GM12878 (cell line): ENCODE measurements around the gene S1PR1. TPM values are rescaled to one million over a fixed set of nuclear protein-coding genes. Genes with fewer than 3 reads are reported as not detected.

Experiments
- ASH2L ChIP-seq: fragments of 300-600, 200-600 bp; sonication (generic); IDR thresholded peaks from 2 replicates; pipeline ENCODE4 v1.6.1; 2017; ENCODE audit warnings: low read depth, mild to moderate bottlenecking, borderline replicate concordance
- CBX3 ChIP-seq: fragments of 200-600 bp; sonication (generic); IDR thresholded peaks from 2 replicates; pipeline ENCODE4 v1.6.1; 2016; ENCODE audit warnings: low read depth, borderline replicate concordance
- CEBPB ChIP-seq, 2 experiments: fragments of 150-350 bp in 1 of 2; IDR thresholded peaks; 2 replicates each; pipeline ENCODE4 v1.6.1; 2012 to 2014; ENCODE audit warnings: low read depth in 2 of 2, low read length in 2 of 2, borderline replicate concordance in 1 of 2, inconsistent platforms in 1 of 2
- CHD2 ChIP-seq: IDR thresholded peaks from 2 replicates; pipeline ENCODE4 v1.6.1; 2011; ENCODE audit warnings: low read depth, low read length, improper control_type of control experiment, borderline replicate concordance
- CHD4 ChIP-seq: fragments of 200-600 bp; sonication (generic); IDR thresholded peaks from 2 replicates; pipeline ENCODE4 v1.6.1; 2016; ENCODE audit warnings: mild to moderate bottlenecking
- ETV6 ChIP-seq, 2 experiments: fragments of 450-650 bp in 1 of 2; IDR thresholded peaks in 1 of 2; conservative IDR thresholded peaks in 1 of 2; 2 replicates each; pipeline ENCODE4 v1.6.1; 2014; ENCODE audit warnings: antibody characterized with exemption in 1 of 2, borderline replicate concordance in 1 of 2, low read depth in 1 of 2, mild to moderate bottlenecking in 1 of 2, moderate library complexity in 1 of 2
- FOXK2 ChIP-seq: fragments of 450-650 bp; IDR thresholded peaks from 2 replicates; pipeline ENCODE4 v1.6.1; 2017; ENCODE audit warnings: mild to moderate bottlenecking, moderate library complexity
- IRF4 ChIP-seq: IDR thresholded peaks from 2 replicates; pipeline ENCODE4 v1.6.1; 2011; ENCODE audit warnings: low read depth, low read length
- NFIC ChIP-seq: IDR thresholded peaks from 2 replicates; pipeline ENCODE4 v1.6.1; 2012; ENCODE audit warnings: low read depth, mild to moderate bottlenecking, inconsistent platforms, low read length, moderate library complexity
- NRF1 ChIP-seq: conservative IDR thresholded peaks from 2 replicates; pipeline ENCODE4 v1.6.1; 2011; ENCODE audit warnings: mild to moderate bottlenecking, low read depth, low read length, improper control_type of control experiment
- RB1 ChIP-seq: fragments of 450-650 bp; formaldehyde crosslinking; IDR thresholded peaks from 2 replicates; pipeline ENCODE4 v1.6.1; 2017; ENCODE audit warnings: mild to moderate bottlenecking, borderline replicate concordance
- RBBP5 ChIP-seq: fragments of 200-600 bp; sonication (generic); conservative IDR thresholded peaks from 2 replicates; pipeline ENCODE4 v1.6.1; 2016
- RELA ChIP-seq: fragments of 450-650 bp; IDR thresholded peaks from 2 replicates; pipeline ENCODE4 v1.8.0; 2014; ENCODE audit warnings: borderline replicate concordance; ENCODE audit not compliant: partially characterized antibody
- SIX5 ChIP-seq: IDR thresholded peaks from 2 replicates; pipeline ENCODE4 v1.6.1; 2011; ENCODE audit warnings: mild to moderate bottlenecking, low read depth, low read length, moderate library complexity; ENCODE audit not compliant: severe bottlenecking
- SREBF2 ChIP-seq: IDR thresholded peaks from 2 replicates; pipeline ENCODE4 v1.6.1; 2012; ENCODE audit warnings: mild to moderate bottlenecking, low read length
- SRF ChIP-seq, 2 experiments: IDR thresholded peaks; 2 replicates each; pipeline ENCODE4 v1.6.1; 2011; ENCODE audit warnings: low read depth in 2 of 2, low read length in 2 of 2, mild to moderate bottlenecking in 1 of 2, moderate library complexity in 1 of 2
- TBL1XR1 ChIP-seq: IDR thresholded peaks from 2 replicates; pipeline ENCODE4 v1.6.1; 2012; ENCODE audit warnings: low read depth, low read length, improper control_type of control experiment
- TCF12 ChIP-seq: IDR thresholded peaks from 2 replicates; pipeline ENCODE4 v1.6.1; 2011; ENCODE audit warnings: low read depth, mild to moderate bottlenecking, low read length
- TCF7 ChIP-seq: IDR thresholded peaks from 2 replicates; pipeline ENCODE4 v1.6.1; 2014; ENCODE audit warnings: antibody characterized with exemption, borderline replicate concordance
- polyA plus RNA-seq, 11 experiments: library from polyadenylated mRNA; depleted of rRNA in 4 of 11; unstranded in 6 of 11; stranded (reverse) in 5 of 11; fragments of >200 nt; fragmentation: Nextera tagmentation in 4 of 11; fragmentation: Illumina TruSeq in 1 of 11; extraction: Ambion mirVana in 4 of 11; extraction: Trizol in 1 of 11; gene quantifications; 1 replicate in 1 of 11; 2 replicates in 10 of 11; pipeline versions ENCODE4 v1.2.1 to v1.2.3, GENCODE V29; 2011 to 2016; ENCODE audit warnings: inconsistent platforms in 2 of 11, missing spikeins in 2 of 11, low read depth in 1 of 11
- total RNA-seq, 4 experiments: library from RNA; depleted of rRNA in 3 of 4; stranded (reverse); fragments of >200 nt in 3 of 4; fragmentation: Illumina TruSeq in 1 of 4; extraction: Trizol in 1 of 4; gene quantifications; 2 replicates each; pipeline versions ENCODE4 v1.2.1 to v1.2.3, GENCODE V29; 2013 to 2021
- TF ChIP-seq, protein P1 (sequence below): fragments of 450-650 bp; formaldehyde crosslinking; IDR thresholded peaks from 2 replicates; pipeline ENCODE4 v1.4.0; 2020; ENCODE audit warnings: mild to moderate bottlenecking, moderate library complexity
- TF ChIP-seq, protein P2 (sequence below): IDR thresholded peaks from 2 replicates; pipeline ENCODE4 v1.6.1; 2012; ENCODE audit warnings: low read depth, low read length, improper control_type of control experiment
- TF ChIP-seq, protein P3 (sequence below): fragments of 450-650 bp; conservative IDR thresholded peaks from 2 replicates; pipeline ENCODE4 v1.6.1; 2017; ENCODE audit warnings: mild to moderate bottlenecking, moderate library complexity
- TF ChIP-seq, protein P4 (sequence below): IDR thresholded peaks from 2 replicates; pipeline ENCODE4 v1.6.1; 2011; ENCODE audit warnings: low read depth, low read length, improper control_type of control experiment, borderline replicate concordance

S1PR1 gene
- total and polyA plus RNA-seq, 10 of the 15 experiments (the other 5 are each of a cell fraction or from before 2014, with no cell fraction given): 3.8 to 59.4 (median 30.7) TPM

DNA sequence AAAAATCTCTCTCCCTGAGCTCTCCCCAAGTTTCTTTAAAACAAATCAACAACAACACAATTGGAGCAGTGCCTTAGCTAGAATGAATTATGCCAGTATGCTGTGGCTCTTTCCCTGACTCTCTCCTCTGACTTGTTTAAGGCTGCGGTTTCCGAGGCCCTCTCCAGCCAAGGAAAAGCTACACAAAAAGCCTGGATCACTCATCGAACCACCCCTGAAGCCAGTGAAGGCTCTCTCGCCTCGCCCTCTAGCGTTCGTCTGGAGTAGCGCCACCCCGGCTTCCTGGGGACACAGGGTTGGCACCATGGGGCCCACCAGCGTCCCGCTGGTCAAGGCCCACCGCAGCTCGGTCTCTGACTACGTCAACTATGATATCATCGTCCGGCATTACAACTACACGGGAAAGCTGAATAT is 1.9 kb downstream of the S1PR1 start (continued):
- TF ChIP-seq ASH2L: no peak
- no peak; a peak in 1 of 4 replicates for TF ChIP-seq SRF (IDR thresholded peaks at IDR 0.05; ENCODE audit: low read depth in 2 of 2, low read length in 2 of 2)
- TF ChIP-seq ETV6 (conservative IDR thresholded peaks at IDR 0.05 in 1 of 2, IDR thresholded peaks at IDR 0.05 in 1 of 2; ENCODE audit: borderline replicate concordance in 1 of 2, low read depth in 1 of 2): no peak
- no peak for TF ChIP-seq TBL1XR1
- no peak for TF ChIP-seq SIX5
- TF ChIP-seq CEBPB (IDR thresholded peaks at IDR 0.05; ENCODE audit: borderline replicate concordance in 1 of 2, low read depth in 2 of 2, low read length in 2 of 2): no peak
- TF ChIP-seq NFIC: 0 out of 2 replicates have a peak, but pooled peaks have one; percentile 10
- TF ChIP-seq RBBP5: no peak
- no peak for TF ChIP-seq CHD2
- no peak for TF ChIP-seq CBX3
- TF ChIP-seq, protein P1, sequence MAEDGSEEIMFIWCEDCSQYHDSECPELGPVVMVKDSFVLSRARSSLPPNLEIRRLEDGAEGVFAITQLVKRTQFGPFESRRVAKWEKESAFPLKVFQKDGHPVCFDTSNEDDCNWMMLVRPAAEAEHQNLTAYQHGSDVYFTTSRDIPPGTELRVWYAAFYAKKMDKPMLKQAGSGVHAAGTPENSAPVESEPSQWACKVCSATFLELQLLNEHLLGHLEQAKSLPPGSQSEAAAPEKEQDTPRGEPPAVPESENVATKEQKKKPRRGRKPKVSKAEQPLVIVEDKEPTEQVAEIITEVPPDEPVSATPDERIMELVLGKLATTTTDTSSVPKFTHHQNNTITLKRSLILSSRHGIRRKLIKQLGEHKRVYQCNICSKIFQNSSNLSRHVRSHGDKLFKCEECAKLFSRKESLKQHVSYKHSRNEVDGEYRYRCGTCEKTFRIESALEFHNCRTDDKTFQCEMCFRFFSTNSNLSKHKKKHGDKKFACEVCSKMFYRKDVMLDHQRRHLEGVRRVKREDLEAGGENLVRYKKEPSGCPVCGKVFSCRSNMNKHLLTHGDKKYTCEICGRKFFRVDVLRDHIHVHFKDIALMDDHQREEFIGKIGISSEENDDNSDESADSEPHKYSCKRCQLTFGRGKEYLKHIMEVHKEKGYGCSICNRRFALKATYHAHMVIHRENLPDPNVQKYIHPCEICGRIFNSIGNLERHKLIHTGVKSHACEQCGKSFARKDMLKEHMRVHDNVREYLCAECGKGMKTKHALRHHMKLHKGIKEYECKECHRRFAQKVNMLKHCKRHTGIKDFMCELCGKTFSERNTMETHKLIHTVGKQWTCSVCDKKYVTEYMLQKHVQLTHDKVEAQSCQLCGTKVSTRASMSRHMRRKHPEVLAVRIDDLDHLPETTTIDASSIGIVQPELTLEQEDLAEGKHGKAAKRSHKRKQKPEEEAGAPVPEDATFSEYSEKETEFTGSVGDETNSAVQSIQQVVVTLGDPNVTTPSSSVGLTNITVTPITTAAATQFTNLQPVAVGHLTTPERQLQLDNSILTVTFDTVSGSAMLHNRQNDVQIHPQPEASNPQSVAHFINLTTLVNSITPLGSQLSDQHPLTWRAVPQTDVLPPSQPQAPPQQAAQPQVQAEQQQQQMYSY: no peak
- TF ChIP-seq, protein P2, sequence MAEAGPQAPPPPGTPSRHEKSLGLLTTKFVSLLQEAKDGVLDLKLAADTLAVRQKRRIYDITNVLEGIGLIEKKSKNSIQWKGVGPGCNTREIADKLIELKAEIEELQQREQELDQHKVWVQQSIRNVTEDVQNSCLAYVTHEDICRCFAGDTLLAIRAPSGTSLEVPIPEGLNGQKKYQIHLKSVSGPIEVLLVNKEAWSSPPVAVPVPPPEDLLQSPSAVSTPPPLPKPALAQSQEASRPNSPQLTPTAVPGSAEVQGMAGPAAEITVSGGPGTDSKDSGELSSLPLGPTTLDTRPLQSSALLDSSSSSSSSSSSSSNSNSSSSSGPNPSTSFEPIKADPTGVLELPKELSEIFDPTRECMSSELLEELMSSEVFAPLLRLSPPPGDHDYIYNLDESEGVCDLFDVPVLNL: no peak
- no peak for TF ChIP-seq RELA
- no peak for TF ChIP-seq TCF7
- TF ChIP-seq TCF12: no peak
- no peak for TF ChIP-seq RB1
- no peak for TF ChIP-seq SREBF2
- no peak for TF ChIP-seq CHD4
- TF ChIP-seq NRF1: no peak
- TF ChIP-seq, protein P3, sequence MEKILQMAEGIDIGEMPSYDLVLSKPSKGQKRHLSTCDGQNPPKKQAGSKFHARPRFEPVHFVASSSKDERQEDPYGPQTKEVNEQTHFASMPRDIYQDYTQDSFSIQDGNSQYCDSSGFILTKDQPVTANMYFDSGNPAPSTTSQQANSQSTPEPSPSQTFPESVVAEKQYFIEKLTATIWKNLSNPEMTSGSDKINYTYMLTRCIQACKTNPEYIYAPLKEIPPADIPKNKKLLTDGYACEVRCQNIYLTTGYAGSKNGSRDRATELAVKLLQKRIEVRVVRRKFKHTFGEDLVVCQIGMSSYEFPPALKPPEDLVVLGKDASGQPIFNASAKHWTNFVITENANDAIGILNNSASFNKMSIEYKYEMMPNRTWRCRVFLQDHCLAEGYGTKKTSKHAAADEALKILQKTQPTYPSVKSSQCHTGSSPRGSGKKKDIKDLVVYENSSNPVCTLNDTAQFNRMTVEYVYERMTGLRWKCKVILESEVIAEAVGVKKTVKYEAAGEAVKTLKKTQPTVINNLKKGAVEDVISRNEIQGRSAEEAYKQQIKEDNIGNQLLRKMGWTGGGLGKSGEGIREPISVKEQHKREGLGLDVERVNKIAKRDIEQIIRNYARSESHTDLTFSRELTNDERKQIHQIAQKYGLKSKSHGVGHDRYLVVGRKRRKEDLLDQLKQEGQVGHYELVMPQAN: no peak
- TF ChIP-seq, protein P4, sequence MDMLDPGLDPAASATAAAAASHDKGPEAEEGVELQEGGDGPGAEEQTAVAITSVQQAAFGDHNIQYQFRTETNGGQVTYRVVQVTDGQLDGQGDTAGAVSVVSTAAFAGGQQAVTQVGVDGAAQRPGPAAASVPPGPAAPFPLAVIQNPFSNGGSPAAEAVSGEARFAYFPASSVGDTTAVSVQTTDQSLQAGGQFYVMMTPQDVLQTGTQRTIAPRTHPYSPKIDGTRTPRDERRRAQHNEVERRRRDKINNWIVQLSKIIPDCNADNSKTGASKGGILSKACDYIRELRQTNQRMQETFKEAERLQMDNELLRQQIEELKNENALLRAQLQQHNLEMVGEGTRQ: no peak
- no peak for TF ChIP-seq IRF4
- no peak for TF ChIP-seq FOXK2
